GM19372 (cell line): ENCODE data around the gene RARS1.

Source experiments
- ATAC-seq: cut with Tn5 transposase; IDR thresholded peaks from one replicate; pipeline ENCODE4 v1.9.1; 2021; ENCODE audit warnings: mild to moderate bottlenecking, low read depth, moderate library complexity; ENCODE audit not compliant: unreplicated experiment

RARS1 gene

GRCh38 chr5:168552146-168552545, 65.9 kb downstream of the RARS1 start:
- ATAC-seq = no peak

GRCh38 chr5:168553377-168554130, 67.3 kb downstream of the RARS1 start:
- no peak for ATAC-seq

- ATAC-seq = no peak
Measured at GRCh38 chr5:168557389-168557788, 71.1 kb downstream of the RARS1 start.

GRCh38 chr5:168562279-168562678, 76.0 kb downstream of the RARS1 start:
- ATAC-seq = no peak

GRCh38 chr5:168563959-168564358, 77.7 kb downstream of the RARS1 start:
- no peak for ATAC-seq

- no peak for ATAC-seq
Measured at GRCh38 chr5:168568738-168569137, 82.5 kb downstream of the RARS1 start.
